GM23248 (cell line): ENCODE data around the gene RPS6KC1.

Source experiments
- EZH2 ChIP-seq: fragments of 200-600 bp; sonication (generic); IDR thresholded peaks from 2 replicates; pipeline ENCODE4 v1.6.1; 2018; ENCODE audit warnings: antibody characterized with exemption, mild to moderate bottlenecking; ENCODE audit not compliant: insufficient read depth, poor library complexity, severe bottlenecking
- EZH2phosphoT487 ChIP-seq: fragments of 200-600 bp; sonication (generic); IDR thresholded peaks from 2 replicates; pipeline ENCODE4 v1.6.1; 2018; ENCODE audit warnings: antibody characterized with exemption, moderate library complexity, mild to moderate bottlenecking, low read depth; ENCODE audit not compliant: insufficient read depth

- no peak for TF ChIP-seq EZH2
- TF ChIP-seq EZH2phosphoT487, result no peak
Observed at GRCh38 chr1:213194383-213194782, 143.3 kb downstream of the RPS6KC1 start.
